HG03159 (cell line): ENCODE data around the gene SPDYE18.
"Not testable (repeated sequence)": the region's sequence is repeated elsewhere in the genome, so short reads cannot be mapped to it uniquely, and the experiment has no call there.

Experiments used
- ATAC-seq: cut with Tn5 transposase; IDR thresholded peaks from one replicate; pipeline ENCODE4 v1.9.1; 2021; ENCODE audit warnings: mild to moderate bottlenecking, moderate library complexity; ENCODE audit not compliant: unreplicated experiment

The SPDYE18 gene

GRCh38 chr7:77006127-77007110, 55.9 kb downstream of the SPDYE18 start:
- ATAC-seq: not testable (repeated sequence)

- ATAC-seq: not testable (repeated sequence)
These were observed 56.8 kb downstream of the SPDYE18 start for GRCh38 chr7:77005461-77006057.

- ATAC-seq: not testable (repeated sequence)
These were observed 58.2 kb downstream of the SPDYE18 start for GRCh38 chr7:77004151-77004550.

- not testable (repeated sequence) for ATAC-seq
These were observed 59.1 kb downstream of the SPDYE18 start for GRCh38 chr7:77003241-77003640.

GRCh38 chr7:77002678-77003233, 59.6 kb downstream of the SPDYE18 start:
- not testable (repeated sequence) for ATAC-seq

- ATAC-seq: not testable (repeated sequence)
These were observed 60.3 kb downstream of the SPDYE18 start for GRCh38 chr7:77002104-77002503.
